ENCODE data around the gene RSU1. TPM values are rescaled to one million over a fixed set of nuclear protein-coding genes. Genes with fewer than 3 reads are reported as not detected.

The RSU1 gene
- total RNA-seq, 2 donors from 2014 or later = 21.4 to 28.3 TPM

GRCh38 chr10:16612115-16612980 lies 204.9 kb downstream of the RSU1 start:
- DNase-seq (no peak), ATAC-seq (no peak)
- no peaks in the 10 kb centered on the region for H3K4me1 ChIP-seq
- WGBS, 2 donors = 70 to 90% methylated on average over 7 of the region's 7 CpGs
- no peak overlapping the region for H3K27ac ChIP-seq
- no peaks in the 10 kb centered on the region for H3K27me3 ChIP-seq
- H3K4me3 ChIP-seq = no peak overlapping the region
- H3K9me3 ChIP-seq = no peaks in the 10 kb centered on the region
- intact Hi-C loops (cut with DNase I) = no loop called here
- TF ChIP-seq, protein P1, sequence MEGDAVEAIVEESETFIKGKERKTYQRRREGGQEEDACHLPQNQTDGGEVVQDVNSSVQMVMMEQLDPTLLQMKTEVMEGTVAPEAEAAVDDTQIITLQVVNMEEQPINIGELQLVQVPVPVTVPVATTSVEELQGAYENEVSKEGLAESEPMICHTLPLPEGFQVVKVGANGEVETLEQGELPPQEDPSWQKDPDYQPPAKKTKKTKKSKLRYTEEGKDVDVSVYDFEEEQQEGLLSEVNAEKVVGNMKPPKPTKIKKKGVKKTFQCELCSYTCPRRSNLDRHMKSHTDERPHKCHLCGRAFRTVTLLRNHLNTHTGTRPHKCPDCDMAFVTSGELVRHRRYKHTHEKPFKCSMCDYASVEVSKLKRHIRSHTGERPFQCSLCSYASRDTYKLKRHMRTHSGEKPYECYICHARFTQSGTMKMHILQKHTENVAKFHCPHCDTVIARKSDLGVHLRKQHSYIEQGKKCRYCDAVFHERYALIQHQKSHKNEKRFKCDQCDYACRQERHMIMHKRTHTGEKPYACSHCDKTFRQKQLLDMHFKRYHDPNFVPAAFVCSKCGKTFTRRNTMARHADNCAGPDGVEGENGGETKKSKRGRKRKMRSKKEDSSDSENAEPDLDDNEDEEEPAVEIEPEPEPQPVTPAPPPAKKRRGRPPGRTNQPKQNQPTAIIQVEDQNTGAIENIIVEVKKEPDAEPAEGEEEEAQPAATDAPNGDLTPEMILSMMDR (IDR thresholded peaks at IDR 0.05) = no peak
- no peak for TF ChIP-seq POLR2A (IDR thresholded peaks at IDR 0.05)
- H3K36me3 ChIP-seq (replicated peaks in 1 of 2; ENCODE audit: insufficient read depth in 1 of 2, low read depth in 2 of 2) = no peaks in the 10 kb centered on the region

DNA sequence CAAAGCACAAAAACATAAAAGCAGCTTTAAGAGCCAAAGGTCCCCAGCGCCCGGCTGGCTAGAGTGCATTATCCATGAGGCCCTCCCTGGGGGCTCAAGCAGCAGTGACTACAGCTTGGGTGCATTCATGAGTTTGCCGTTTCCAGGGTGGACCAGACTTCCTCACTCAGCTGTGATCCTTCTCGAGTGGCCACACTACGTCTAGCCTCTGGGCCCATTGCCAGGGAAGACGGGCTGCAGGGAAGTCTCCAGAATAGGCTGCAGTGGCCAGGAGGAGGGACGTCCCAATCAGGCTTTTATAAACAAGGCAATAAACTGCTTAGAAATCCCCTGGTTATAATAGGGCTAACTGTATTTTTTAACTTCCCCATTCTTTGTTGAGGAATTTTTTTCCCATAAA lies 206.2 kb downstream of the RSU1 start:
- Histone ChIP-seq H3K4me3 (no peak overlapping the region), H3K27me3 (no peaks in the 10 kb centered on the region), H3K9me3 (no peaks in the 10 kb centered on the region), H3K36me3 (replicated peaks in 1 of 2; ENCODE audit: insufficient read depth in 1 of 2, low read depth in 2 of 2) (no peaks in the 10 kb centered on the region), H3K4me1 (no peaks in the 10 kb centered on the region), H3K27ac (no peak overlapping the region)
- DNase-seq (no peak), ATAC-seq (no peak)
- 49 to 65% methylated on average over 6 to 7 of the region's 7 CpGs for WGBS, 2 donors
- TF ChIP-seq POLR2A (IDR thresholded peaks at IDR 0.05) = no peak
- TF ChIP-seq, protein P1 (IDR thresholded peaks at IDR 0.05) = no peak
- intact Hi-C loops (cut with DNase I) = no loop called here

DNA sequence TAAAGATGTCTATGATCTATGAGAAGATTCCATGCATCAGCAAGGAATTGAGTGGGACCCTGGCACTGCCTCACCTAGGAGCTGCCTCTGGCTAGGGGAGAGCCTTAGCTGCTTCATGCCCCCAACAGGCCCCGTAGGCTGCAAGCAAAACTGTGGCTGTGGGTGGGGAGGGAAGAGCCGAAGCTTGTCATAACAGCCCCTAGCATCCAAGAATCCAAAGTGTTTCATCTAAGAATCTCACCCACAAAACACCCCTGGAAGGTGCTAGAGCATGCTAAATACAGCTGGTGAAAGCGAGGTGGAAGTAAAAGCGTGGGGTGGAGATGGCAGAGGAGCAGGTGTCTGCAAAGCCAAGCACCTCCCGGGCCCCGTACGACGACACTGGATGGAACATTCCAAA lies 208.0 kb downstream of the RSU1 start:
- DNase-seq = no peak
- intact Hi-C loops (cut with DNase I) = no loop called here
- ATAC-seq = no peak
- no peaks in the 10 kb centered on the region for H3K4me1 ChIP-seq
- no peaks in the 10 kb centered on the region for H3K36me3 ChIP-seq (replicated peaks in 1 of 2; ENCODE audit: insufficient read depth in 1 of 2, low read depth in 2 of 2)
- H3K4me3 ChIP-seq = no peak overlapping the region
- no peaks in the 10 kb centered on the region for H3K9me3 ChIP-seq
- WGBS, 2 donors = 97% methylated on average over 8 of the region's 8 CpGs
- H3K27ac ChIP-seq = no peak overlapping the region
- TF ChIP-seq, protein P1 (IDR thresholded peaks at IDR 0.05) = no peak
- TF ChIP-seq POLR2A (IDR thresholded peaks at IDR 0.05) = no peak
- no peaks in the 10 kb centered on the region for H3K27me3 ChIP-seq

DNA sequence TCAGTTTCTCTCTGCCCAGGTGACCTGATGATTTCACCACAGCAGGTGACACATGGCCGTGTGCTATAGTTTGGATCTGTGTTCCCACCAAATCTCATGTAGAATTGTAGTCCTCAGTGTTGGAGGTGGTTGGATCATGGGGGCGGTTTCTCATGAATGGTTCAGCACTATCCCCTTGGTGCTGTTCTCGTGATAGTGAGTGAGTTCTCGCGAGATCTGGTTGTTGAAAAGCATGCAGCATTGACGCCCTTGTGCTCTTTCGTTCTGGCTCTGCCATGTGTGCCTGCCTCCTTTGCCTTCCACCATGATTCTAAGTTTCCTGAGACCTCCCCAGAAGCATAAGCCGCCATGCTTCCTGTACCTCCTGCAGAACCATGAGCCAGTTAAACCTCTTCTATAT lies 210.3 kb downstream of the RSU1 start:
- TF ChIP-seq, protein P1 (IDR thresholded peaks at IDR 0.05) = no peak
- no peak for TF ChIP-seq POLR2A (IDR thresholded peaks at IDR 0.05)
- ATAC-seq = no peak
- Histone ChIP-seq H3K27ac (no peak overlapping the region), H3K27me3 (no peaks in the 10 kb centered on the region), H3K4me1 (no peaks in the 10 kb centered on the region), H3K36me3 (replicated peaks in 1 of 2; ENCODE audit: insufficient read depth in 1 of 2, low read depth in 2 of 2) (no peaks in the 10 kb centered on the region), H3K9me3 (no peaks in the 10 kb centered on the region), H3K4me3 (no peak overlapping the region)
- intact Hi-C loops (cut with DNase I) = no loop called here
- DNase-seq = no peak
- WGBS, 2 donors = 93 to 95% methylated on average over 8 of the region's 8 CpGs

DNA sequence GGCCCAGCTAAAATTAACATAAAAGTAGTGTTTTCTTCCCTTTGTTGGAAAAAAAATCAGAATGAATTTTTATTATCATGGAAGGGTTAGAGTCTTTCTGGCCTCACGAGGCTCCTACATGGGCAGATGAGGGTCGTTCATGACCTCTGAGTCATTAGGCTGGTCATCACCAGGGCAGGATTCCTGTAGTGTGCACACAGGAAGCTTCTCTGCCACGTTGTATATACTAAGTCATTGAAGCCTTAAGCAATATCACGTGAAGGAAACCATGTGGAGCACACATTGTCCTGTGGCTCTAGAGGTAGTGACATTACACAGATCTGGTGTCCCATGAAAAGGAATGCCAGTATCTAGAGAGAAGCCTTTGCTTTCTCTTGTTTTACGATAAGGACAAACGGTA lies 210.8 kb downstream of the RSU1 start:
- no peak overlapping the region for H3K4me3 ChIP-seq
- H3K4me1 ChIP-seq = no peaks in the 10 kb centered on the region
- no peak overlapping the region for H3K27ac ChIP-seq
- WGBS, 2 donors = 83% methylated on average over 6 of the region's 6 CpGs
- no peaks in the 10 kb centered on the region for H3K27me3 ChIP-seq
- no peaks in the 10 kb centered on the region for H3K36me3 ChIP-seq (replicated peaks in 1 of 2; ENCODE audit: insufficient read depth in 1 of 2, low read depth in 2 of 2)
- DNase-seq = no peak
- no peaks in the 10 kb centered on the region for H3K9me3 ChIP-seq
- TF ChIP-seq POLR2A (IDR thresholded peaks at IDR 0.05) = no peak
- TF ChIP-seq, protein P1 (IDR thresholded peaks at IDR 0.05) = no peak
- intact Hi-C loops (cut with DNase I) = no loop called here
- no peak for ATAC-seq
